Skeletal muscle satellite cell (primary cell): Measurements from ENCODE around the gene ENO2.
"Not testable (repeated sequence)": the region's sequence is repeated elsewhere in the genome, so short reads cannot be mapped to it uniquely, and the experiment has no call there.

ENCODE experiments used
- H3K27me3 ChIP-seq: 2 replicates; pipeline ENCODE4 v1.7.0; 2013; ENCODE audit warnings: low read length; ENCODE audit not compliant: control insufficient read depth, insufficient read depth
- H3K36me3 ChIP-seq: 2 replicates; pipeline ENCODE4 v1.7.0; 2013; ENCODE audit warnings: mild to moderate bottlenecking, control low read depth, low read length; ENCODE audit not compliant: insufficient read depth
- H3K4me1 ChIP-seq: 2 replicates; pipeline ENCODE4 v1.7.0; 2013; ENCODE audit warnings: low read length; ENCODE audit not compliant: control insufficient read depth, insufficient read depth
- H3K4me2 ChIP-seq: 2 replicates; pipeline ENCODE4 v1.7.0; 2013; ENCODE audit warnings: mild to moderate bottlenecking, low read length
- H3K4me3 ChIP-seq: 2 replicates; pipeline ENCODE4 v1.7.0; 2013; ENCODE audit warnings: low read length
- H3K9ac ChIP-seq: 2 replicates; pipeline ENCODE4 v1.7.0; 2013; ENCODE audit warnings: mild to moderate bottlenecking, low read depth, low read length, moderate library complexity
- H3K9me3 ChIP-seq: replicated peaks from 2 replicates; pipeline ENCODE4 v1.7.0; 2013; ENCODE audit warnings: mild to moderate bottlenecking, control low read depth, low read length

The ENO2 gene

GRCh38 chr12:6904280-6905276, 9.8 kb upstream of the ENO2 start, which contains the start of gene LRRC23:
Gene LRRC23, plus strand, starts transcription at chr12:6904822. Its CDS starts 812 bp downstream, at chr12:6905634.
- Histone ChIP-seq H3K9ac (peak within 1 kb of the TSS; percentile 84), H3K36me3 (no peaks in the 10 kb centered on the region), H3K27me3 (no peaks in the 10 kb centered on the region), H3K4me2 (peak within 1 kb of the TSS; percentile 88), H3K4me1 (peaks cover 9% of the 10 kb centered on the region), H3K4me3 (peak within 1 kb of the TSS; percentile 80), H3K9me3 (no peaks in the 10 kb centered on the region)

- Histone ChIP-seq H3K9me3 (no peaks in the 10 kb centered on the region), H3K4me2 (peak overlapping the region; percentile 88), H3K27me3 (no peaks in the 10 kb centered on the region), H3K4me3 (peak overlapping the region; percentile 80), H3K36me3 (no peaks in the 10 kb centered on the region), H3K9ac (peak overlapping the region; percentile 84), H3K4me1 (peaks cover 9% of the 10 kb centered on the region)
Observed at GRCh38 chr12:6905414-6906040, 8.9 kb upstream of the ENO2 start.

- H3K4me2 ChIP-seq, H3K9ac ChIP-seq, H3K4me3 ChIP-seq, H3K9me3 ChIP-seq, H3K36me3 ChIP-seq, H3K4me1 ChIP-seq, H3K27me3 ChIP-seq: not testable (repeated sequence)
Observed at GRCh38 chr12:6908141-6908540, 6.2 kb upstream of the ENO2 start.

- H3K4me3 ChIP-seq, result no peak overlapping the region
- no peaks in the 10 kb centered on the region for H3K36me3 ChIP-seq
- no peak overlapping the region for H3K4me2 ChIP-seq
- no peaks in the 10 kb centered on the region for H3K27me3 ChIP-seq
- H3K9ac ChIP-seq, result no peak overlapping the region
- H3K9me3 ChIP-seq, result no peaks in the 10 kb centered on the region
- H3K4me1 ChIP-seq, result peaks cover 11% of the 10 kb centered on the region
Observed at GRCh38 chr12:6909421-6910145, 4.8 kb upstream of the ENO2 start.

- H3K4me3 ChIP-seq, result no peak overlapping the region
- no peaks in the 10 kb centered on the region for H3K9me3 ChIP-seq
- peaks cover 18% of the 10 kb centered on the region for H3K4me1 ChIP-seq
- H3K9ac ChIP-seq, result no peak overlapping the region
- peaks cover 6% of the 10 kb centered on the region for H3K36me3 ChIP-seq
- H3K4me2 ChIP-seq, result no peak overlapping the region
- H3K27me3 ChIP-seq, result no peaks in the 10 kb centered on the region
Observed at GRCh38 chr12:6912164-6912935, 2.0 kb upstream of the ENO2 start.

GRCh38 chr12:6914947-6915788, 788 bp downstream of the ENO2 start:
- peaks cover 10% of the 10 kb centered on the region for H3K36me3 ChIP-seq
- peak overlapping the region; percentile 72 for H3K9ac ChIP-seq
- peak overlapping the region; percentile 92 for H3K4me2 ChIP-seq
- H3K4me3 ChIP-seq, result peak overlapping the region; percentile 85
- no peaks in the 10 kb centered on the region for H3K9me3 ChIP-seq
- H3K27me3 ChIP-seq, result no peaks in the 10 kb centered on the region
- peaks cover 22% of the 10 kb centered on the region for H3K4me1 ChIP-seq

GRCh38 chr12:6915789-6916285, 1.5 kb downstream of the ENO2 start:
- no peaks in the 10 kb centered on the region for H3K9me3 ChIP-seq
- peak overlapping the region; percentile 85 for H3K4me3 ChIP-seq
- H3K36me3 ChIP-seq, result peaks cover 10% of the 10 kb centered on the region
- H3K9ac ChIP-seq, result no peak overlapping the region
- peaks cover 22% of the 10 kb centered on the region for H3K4me1 ChIP-seq
- peak overlapping the region; percentile 92 for H3K4me2 ChIP-seq
- H3K27me3 ChIP-seq, result no peaks in the 10 kb centered on the region

GRCh38 chr12:6916426-6917200, 2.2 kb downstream of the ENO2 start:
- Histone ChIP-seq H3K9me3 (no peaks in the 10 kb centered on the region), H3K4me2 (no peak overlapping the region), H3K4me3 (no peak overlapping the region), H3K9ac (no peak overlapping the region), H3K36me3 (peaks cover 10% of the 10 kb centered on the region), H3K4me1 (peaks cover 22% of the 10 kb centered on the region), H3K27me3 (no peaks in the 10 kb centered on the region)

GRCh38 chr12:6917491-6918231, 3.3 kb downstream of the ENO2 start:
- Histone ChIP-seq H3K4me2 (no peak overlapping the region), H3K27me3 (no peaks in the 10 kb centered on the region), H3K4me3 (no peak overlapping the region), H3K9ac (no peak overlapping the region), H3K4me1 (peaks cover 22% of the 10 kb centered on the region), H3K9me3 (no peaks in the 10 kb centered on the region), H3K36me3 (peaks cover 20% of the 10 kb centered on the region)
